Endothelial cell of umbilical vein (primary cell): ENCODE data around the gene PAGE4. TPM values are rescaled to one million over a fixed set of nuclear protein-coding genes. Genes with fewer than 3 reads are reported as not detected.

Source experiments
- BruUV-seq: library from RNA; stranded (reverse); fragments of 400-500 nt; replicated peaks from 2 replicates; lab custom pipeline; 2021; lab: Mats Ljungman, UMichigan
- CTCF ChIA-PET: fragments of 300-600, 350-600 bp; sonication (Branson Sonifier 250); formaldehyde crosslinking; loops from one replicate; lab custom pipeline; 2021; ENCODE audit warnings: antibody characterized with exemption, inconsistent platforms; lab: Charles Lee
- POLR2A ChIA-PET: fragments of 300-600, 350-600 bp; sonication (Branson Sonifier 250); formaldehyde crosslinking; loops from one replicate; lab custom pipeline; 2021; ENCODE audit warnings: antibody characterized with exemption, inconsistent platforms; lab: Charles Lee
- DNase-seq: peaks from one replicate; pipeline ENCODE4 v3.0.0-alpha.2; 2011; ENCODE audit warnings: low read depth, low spot score
- FAIRE-seq: peaks from 2 replicates; lab custom pipeline; 2011; peaks lifted over from hg19 to GRCh38; lab: Jason Lieb, UNC
- H2AFZ ChIP-seq: 2 replicates; pipeline ENCODE4 v1.6.0; 2012; ENCODE audit warnings: low read depth, low read length, control low read depth, inconsistent platforms
- H3K27ac ChIP-seq: 2 replicates; pipeline ENCODE4 v1.5.1; 2011; ENCODE audit warnings: low read depth, mild to moderate bottlenecking, control low read depth, low read length, moderate library complexity; ENCODE audit not compliant: insufficient read depth
- H3K27me3 ChIP-seq, 2 experiments: 2 replicates each; pipeline versions ENCODE4 v1.6.0 to v1.6.1; 2011; ENCODE audit warnings: low read length in 2 of 2, mixed read lengths in 1 of 2; ENCODE audit not compliant: control insufficient read depth in 2 of 2, insufficient read depth in 2 of 2
- H3K36me3 ChIP-seq, 2 experiments: 2 replicates in 1 of 2; 3 replicates in 1 of 2; pipeline ENCODE4 v1.5.1; 2011; ENCODE audit warnings: low read length in 2 of 2, mild to moderate bottlenecking in 1 of 2, moderate library complexity in 1 of 2; ENCODE audit not compliant: control insufficient read depth in 2 of 2, insufficient read depth in 2 of 2; ENCODE audit errors: extremely low read depth in 1 of 2
- H3K4me1 ChIP-seq: 3 replicates; pipeline ENCODE4 v1.5.1; 2011; ENCODE audit warnings: mild to moderate bottlenecking, low read length; ENCODE audit not compliant: control insufficient read depth, insufficient read depth; ENCODE audit errors: extremely low read depth
- H3K4me2 ChIP-seq: 2 replicates; pipeline ENCODE4 v1.6.1; 2011; ENCODE audit warnings: low read length, control low read depth, mixed read lengths; ENCODE audit not compliant: insufficient read depth
- H3K4me3 ChIP-seq, 3 experiments: fragments of 200-600 bp in 1 of 3; sonication (generic), shearing (Covaris generic) in 1 of 3; replicated peaks in 1 of 3; 2 replicates each; pipeline ENCODE4 v1.5.1; 2011 to 2016; ENCODE audit warnings: control low read depth in 3 of 3, low read length in 3 of 3, mild to moderate bottlenecking in 2 of 3, inconsistent platforms in 1 of 3, low read depth in 1 of 3, moderate library complexity in 1 of 3; ENCODE audit not compliant: insufficient read depth in 1 of 3
- H3K79me2 ChIP-seq: 2 replicates; pipeline ENCODE4 v1.6.0; 2012; ENCODE audit warnings: low read length, inconsistent platforms; ENCODE audit not compliant: control insufficient read depth, insufficient read depth
- H3K9ac ChIP-seq: replicated peaks from 2 replicates; pipeline ENCODE3; 2011; ENCODE audit warnings: low read length, control low read depth; ENCODE audit not compliant: insufficient read depth; ENCODE audit errors: extremely low read depth
- H3K9me1 ChIP-seq: replicated peaks from 3 replicates; pipeline ENCODE4 v1.6.0; 2011; ENCODE audit warnings: mild to moderate bottlenecking, low read length; ENCODE audit not compliant: control insufficient read depth, insufficient read depth; ENCODE audit errors: extremely low read depth
- H3K9me3 ChIP-seq: replicated peaks from 2 replicates; pipeline ENCODE4 v1.5.1; 2012; ENCODE audit warnings: low read length, inconsistent platforms; ENCODE audit not compliant: control insufficient read depth, insufficient read depth
- H4K20me1 ChIP-seq: replicated peaks from 2 replicates; pipeline ENCODE3; 2011; ENCODE audit warnings: mild to moderate bottlenecking, low read length; ENCODE audit not compliant: control insufficient read depth, insufficient read depth; ENCODE audit errors: extremely low read depth
- CTCF ChIP-seq, 2 donors: IDR thresholded peaks; 1 replicate in 1 of 2; 2 replicates in 1 of 2; pipeline ENCODE4 v1.5.1; 2011; ENCODE audit warnings: low read length in 2 of 2, mild to moderate bottlenecking in 2 of 2, moderate library complexity in 2 of 2, control low read depth in 1 of 2, inconsistent platforms in 1 of 2, low read depth in 1 of 2; ENCODE audit not compliant: insufficient read depth in 1 of 2; ENCODE audit errors: extremely low read depth in 1 of 2
- EZH2 ChIP-seq: IDR thresholded peaks from 2 replicates; pipeline ENCODE4 v1.6.1; 2012; ENCODE audit warnings: borderline replicate concordance, low read depth, mild to moderate bottlenecking, moderate library complexity, low read length, inconsistent platforms; ENCODE audit not compliant: severe bottlenecking
- FOS ChIP-seq: IDR thresholded peaks from 2 replicates; pipeline ENCODE4 v1.6.1; 2011; ENCODE audit warnings: mild to moderate bottlenecking, low read length, moderate library complexity, borderline replicate concordance; ENCODE audit not compliant: insufficient read depth
- GATA2 ChIP-seq: IDR thresholded peaks from 2 replicates; pipeline ENCODE4 v1.7.0; 2011; ENCODE audit warnings: low read depth, mild to moderate bottlenecking, moderate library complexity, mixed read lengths, low read length; ENCODE audit not compliant: insufficient read length, insufficient read depth
- JUN ChIP-seq: IDR thresholded peaks from 2 replicates; pipeline ENCODE4 v1.6.1; 2011; ENCODE audit warnings: borderline replicate concordance, low read depth; ENCODE audit not compliant: insufficient read length, insufficient read depth
- MYC ChIP-seq: IDR thresholded peaks from one replicate; pipeline ENCODE4 v1.6.1; 2011; ENCODE audit warnings: mild to moderate bottlenecking, low read depth, low read length
- POLR2A ChIP-seq: IDR thresholded peaks from 2 replicates; pipeline ENCODE4 v1.6.1; 2012; ENCODE audit warnings: low read depth, mild to moderate bottlenecking, control low read depth, low read length
- POLR2AphosphoS5 ChIP-seq: IDR thresholded peaks from 2 replicates; pipeline ENCODE4 v1.6.1; 2012; ENCODE audit warnings: low read depth, mild to moderate bottlenecking, control low read depth, low read length, moderate library complexity; ENCODE audit not compliant: insufficient read depth
- dilution Hi-C: fragments of 300-500 bp; cut with MboI; formaldehyde crosslinking; loops from one replicate; pipeline ENCODE4 v1.15.0; 2019; ENCODE audit warnings: low sequenced_read_pairs; ENCODE audit not compliant: extremely low pct_ligation_motif_present
- intact Hi-C: fragments of 100-400 bp; cut with micrococcal nuclease; formaldehyde crosslinking; loops from one replicate; pipeline ENCODE4 v1.10.0; 2022
- polyA plus RNA-seq, 4 experiments: library from polyadenylated mRNA; depleted of rRNA in 3 of 4; stranded (reverse) in 3 of 4; unstranded in 1 of 4; fragments of >200 nt; gene quantifications; 2 replicates each; pipeline versions ENCODE4 v1.2.1 to v1.2.3, GENCODE V29; 2011 to 2012; ENCODE audit warnings: missing spikeins in 1 of 4
- total RNA-seq: library from RNA; stranded (reverse); gene quantifications from 2 replicates; pipeline ENCODE4 v1.2.3, GENCODE V29; 2021
- TF ChIP-seq, protein P1 (sequence below): IDR thresholded peaks from 2 replicates; pipeline ENCODE4 v1.6.1; 2011; ENCODE audit not compliant: insufficient read depth, insufficient read length

The PAGE4 gene
- total and polyA plus RNA-seq, 2 donors (not counting 3 experiments of a cell fraction or from before 2014, with no cell fraction given) = not detected

GRCh38 chrX:49784747-49785280, 44.3 kb upstream of the PAGE4 start:
- intact Hi-C loops = no loop called here
- no peaks in the 10 kb centered on the region for H3K9me1 ChIP-seq
- POLR2A ChIA-PET = no interaction called here
- no peak overlapping the region for H3K27ac ChIP-seq
- no peaks in the 10 kb centered on the region for H3K4me1 ChIP-seq
- TF ChIP-seq FOS (no peak), POLR2A (no peak), EZH2 (no peak), JUN (no peak)
- H3K36me3 ChIP-seq = no peaks in the 10 kb centered on the region
- H3K9ac ChIP-seq = no peak overlapping the region
- DNase-seq (no peak), FAIRE-seq (no peak)
- dilution Hi-C loops = no loop called here
- H4K20me1 ChIP-seq = no peaks in the 10 kb centered on the region
- no peaks in the 10 kb centered on the region for H3K27me3 ChIP-seq
- no peak overlapping the region for H3K4me2 ChIP-seq
- CTCF ChIA-PET = no interaction called here
- no TSS peak for BruUV-seq
- H3K79me2 ChIP-seq = no peaks in the 10 kb centered on the region
- H3K4me3 ChIP-seq = no peak overlapping the region
- no peaks in the 10 kb centered on the region for H3K9me3 ChIP-seq
- no peak overlapping the region for H2AFZ ChIP-seq

DNA sequence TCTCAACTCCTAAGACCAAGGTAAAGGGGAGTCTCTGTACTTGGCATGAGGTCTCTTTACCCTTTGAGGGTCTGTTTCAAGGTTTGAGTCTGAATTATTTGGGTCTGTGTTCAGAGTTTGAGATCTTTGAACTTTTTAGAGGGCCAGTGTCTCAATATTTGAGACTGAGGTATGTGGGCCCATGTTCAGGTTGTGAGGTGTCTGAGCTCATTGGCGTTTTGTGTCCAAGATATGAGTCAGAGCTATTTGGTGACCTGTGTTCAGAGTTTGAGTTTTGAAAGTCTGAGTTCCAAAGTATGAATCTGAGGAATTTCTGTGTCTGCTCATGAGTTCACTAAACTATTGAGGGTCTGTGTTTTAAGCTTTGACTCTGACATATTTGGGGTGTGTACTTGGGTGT, 36.7 kb upstream of the PAGE4 start:
- no peak overlapping the region for H3K4me2 ChIP-seq
- ChIA-PET CTCF (no interaction called here), POLR2A (no interaction called here)
- intact Hi-C loops (no loop called here), dilution Hi-C loops (no loop called here)
- H3K4me1 ChIP-seq = no peaks in the 10 kb centered on the region
- no peaks in the 10 kb centered on the region for H3K27me3 ChIP-seq
- DNase-seq = no peak
- no peak overlapping the region for H3K4me3 ChIP-seq
- H3K9me3 ChIP-seq = no peaks in the 10 kb centered on the region
- H2AFZ ChIP-seq = no peak overlapping the region
- H3K79me2 ChIP-seq = no peaks in the 10 kb centered on the region
- no peaks in the 10 kb centered on the region for H3K36me3 ChIP-seq
- H4K20me1 ChIP-seq = no peaks in the 10 kb centered on the region
- no peaks in the 10 kb centered on the region for H3K9me1 ChIP-seq
- no TSS peak for BruUV-seq
- no peak overlapping the region for H3K9ac ChIP-seq
- FAIRE-seq = no peak
- H3K27ac ChIP-seq = no peak overlapping the region
- TF ChIP-seq CTCF (IDR thresholded peaks at IDR 0.05; ENCODE audit: extremely low read depth in 1 of 2, insufficient read depth in 1 of 2, low read depth in 1 of 2, low read length in 2 of 2) (no peak), EZH2 (no peak), FOS (no peak), MYC (no peak), POLR2AphosphoS5 (no peak), JUN (no peak), GATA2 (no peak), POLR2A (no peak)
- TF ChIP-seq, protein P1, sequence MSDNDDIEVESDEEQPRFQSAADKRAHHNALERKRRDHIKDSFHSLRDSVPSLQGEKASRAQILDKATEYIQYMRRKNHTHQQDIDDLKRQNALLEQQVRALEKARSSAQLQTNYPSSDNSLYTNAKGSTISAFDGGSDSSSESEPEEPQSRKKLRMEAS = no peak
